Measurements from ENCODE around the gene CLEC2L.

- no peak for TF ChIP-seq CTCF (IDR thresholded peaks at IDR 0.05)
- TF ChIP-seq POLR2A (IDR thresholded peaks at IDR 0.05) = no peak
Measured at GRCh38 chr7:139562961-139563565, 39.6 kb downstream of the CLEC2L start.
